Esophagus squamous epithelium (tissue), 5 donors: ENCODE data around the gene HHATL. TPM values are rescaled to one million over a fixed set of nuclear protein-coding genes. Genes with fewer than 3 reads are reported as not detected.

Experiments used
- DNase-seq: peaks from one replicate; lab custom pipeline; 2025; lab: John Stamatoyannopoulos, UW
- H3K27ac ChIP-seq, 4 donors: fragments of 200-600 bp; sonication (generic); one replicate each; pipeline ENCODE4 v1.5.1; 2016 to 2019; ENCODE audit warnings: mild to moderate bottlenecking in 1 of 4
- H3K27me3 ChIP-seq, 4 donors: fragments of 200-600 bp; sonication (generic); 1 replicate in 3 of 4; 2 replicates in 1 of 4; pipeline versions ENCODE4 v1.5.1 to v1.6.0; 2017 to 2021; ENCODE audit warnings: antibody characterized with exemption in 1 of 4
- H3K36me3 ChIP-seq, 3 donors: fragments of 200-600 bp; sonication (generic); one replicate each; pipeline ENCODE4 v1.5.1; 2016 to 2019
- H3K4me1 ChIP-seq, 3 donors: fragments of 200-600 bp; sonication (generic); one replicate each; pipeline ENCODE4 v1.5.1; 2017 to 2019
- H3K4me3 ChIP-seq, 4 donors: fragments of 200-600 bp; sonication (generic); 1 replicate in 3 of 4; 2 replicates in 1 of 4; pipeline ENCODE4 v1.5.1; 2016 to 2019; ENCODE audit warnings: mild to moderate bottlenecking in 2 of 4, moderate library complexity in 1 of 4
- H3K9me3 ChIP-seq, 3 donors: fragments of 200-600 bp; sonication (generic); one replicate each; pipeline ENCODE4 v1.5.1; 2016 to 2019
- CTCF ChIP-seq, 6 experiments: fragments of 450-650 bp in 4 of 6; fragments of 200-600 bp in 2 of 6; sonication (generic) in 2 of 6; IDR thresholded peaks; one replicate each; pipeline ENCODE4 v1.5.1; 2016 to 2019; ENCODE audit warnings: antibody characterized with exemption in 6 of 6, mild to moderate bottlenecking in 4 of 6, moderate library complexity in 4 of 6
- POLR2A ChIP-seq, 4 donors: fragments of 450-650 bp; IDR thresholded peaks; one replicate each; pipeline ENCODE4 v1.6.1; 2017; ENCODE audit warnings: antibody characterized with exemption in 4 of 4, mild to moderate bottlenecking in 4 of 4, moderate library complexity in 3 of 4
- WGBS, 2 donors: methylation state at CpG; one replicate each; pipeline ENCODE4 v1.1.5; 2018; 5-methylcytosine and 5-hydroxymethylcytosine counted together
- intact Hi-C: fragments of 100-400 bp; cut with DNase I; formaldehyde crosslinking; loops from one replicate; pipeline ENCODE4 v1.15.0; 2022
- total RNA-seq, 4 donors: library from RNA; depleted of rRNA; stranded (reverse); fragments of >200 nt; gene quantifications; one replicate each; pipeline ENCODE4 v1.1.0, GENCODE V29; 2016
- donor health status: DM: yes; HTN: yes; CAD: no.

Gene HHATL
- total RNA-seq, 4 donors from 2014 or later: not detected

GRCh38 chr3:42698911-42699230 is 3.7 kb downstream of the HHATL start:
- Histone ChIP-seq H3K9me3 (no peaks in the 10 kb centered on the region), H3K4me3 (no peak overlapping the region), H3K36me3 (no peaks in the 10 kb centered on the region), H3K27ac (no peak overlapping the region), H3K27me3 (peaks cover 0 to 12% (median 0%) of the 10 kb centered on the region in 4 donors), H3K4me1 (no peaks in the 10 kb centered on the region)
- TF ChIP-seq CTCF (IDR thresholded peaks at IDR 0.05) (no peak), POLR2A (IDR thresholded peaks at IDR 0.05) (no peak)
- intact Hi-C loops: no loop called here
- no peak for DNase-seq
- 55 to 58% methylated on average over 7 to 9 of the region's 9 CpGs for WGBS, 2 donors

DNA sequence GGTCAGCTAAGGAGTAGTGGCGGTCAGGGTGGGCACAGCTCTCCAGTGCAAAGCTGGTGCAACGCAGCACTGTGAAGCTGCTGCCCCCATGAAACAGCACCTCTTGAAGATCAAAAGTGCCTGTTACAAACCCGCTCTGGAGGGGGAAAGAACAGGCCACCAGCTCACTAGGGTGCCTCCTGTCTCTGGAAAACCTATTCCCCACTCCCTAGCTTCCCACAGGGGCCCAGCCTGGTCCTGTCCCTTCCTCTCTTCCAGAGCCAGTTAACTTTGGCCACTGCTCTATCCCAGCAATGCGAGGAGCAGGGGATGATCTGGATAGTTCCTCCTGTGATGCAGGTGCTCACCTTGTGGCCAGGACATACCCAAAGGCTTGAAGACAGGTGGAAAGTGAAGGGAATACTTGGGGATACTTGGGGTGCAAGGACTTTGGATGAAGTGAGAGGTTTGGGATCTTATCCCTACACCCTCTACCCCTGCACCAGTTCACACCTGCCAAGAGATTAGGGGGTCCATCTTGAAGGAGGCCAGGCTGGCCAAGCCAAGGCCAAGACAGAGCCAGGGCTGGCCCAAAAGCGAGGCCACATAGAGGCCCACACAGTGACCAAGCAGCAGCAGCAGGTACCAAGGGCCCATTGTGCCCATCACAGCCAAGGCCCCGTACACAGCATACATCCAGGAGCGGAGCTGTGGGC is 4.2 kb downstream of the HHATL start:
- intact Hi-C loops: no loop called here
- no peaks in the 10 kb centered on the region for H3K9me3 ChIP-seq
- H3K4me3 ChIP-seq: no peak overlapping the region
- no peak overlapping the region for H3K27ac ChIP-seq
- no peaks in the 10 kb centered on the region for H3K36me3 ChIP-seq
- no peak for DNase-seq
- TF ChIP-seq POLR2A (IDR thresholded peaks at IDR 0.05) (no peak), CTCF (IDR thresholded peaks at IDR 0.05) (no peak)
- WGBS, 2 donors: 88 to 90% methylated on average over 3 to 5 of the region's 7 CpGs
- H3K27me3 ChIP-seq: peaks cover 0 to 12% (median 0%) of the 10 kb centered on the region in 4 donors
- no peaks in the 10 kb centered on the region for H3K4me1 ChIP-seq

DNA sequence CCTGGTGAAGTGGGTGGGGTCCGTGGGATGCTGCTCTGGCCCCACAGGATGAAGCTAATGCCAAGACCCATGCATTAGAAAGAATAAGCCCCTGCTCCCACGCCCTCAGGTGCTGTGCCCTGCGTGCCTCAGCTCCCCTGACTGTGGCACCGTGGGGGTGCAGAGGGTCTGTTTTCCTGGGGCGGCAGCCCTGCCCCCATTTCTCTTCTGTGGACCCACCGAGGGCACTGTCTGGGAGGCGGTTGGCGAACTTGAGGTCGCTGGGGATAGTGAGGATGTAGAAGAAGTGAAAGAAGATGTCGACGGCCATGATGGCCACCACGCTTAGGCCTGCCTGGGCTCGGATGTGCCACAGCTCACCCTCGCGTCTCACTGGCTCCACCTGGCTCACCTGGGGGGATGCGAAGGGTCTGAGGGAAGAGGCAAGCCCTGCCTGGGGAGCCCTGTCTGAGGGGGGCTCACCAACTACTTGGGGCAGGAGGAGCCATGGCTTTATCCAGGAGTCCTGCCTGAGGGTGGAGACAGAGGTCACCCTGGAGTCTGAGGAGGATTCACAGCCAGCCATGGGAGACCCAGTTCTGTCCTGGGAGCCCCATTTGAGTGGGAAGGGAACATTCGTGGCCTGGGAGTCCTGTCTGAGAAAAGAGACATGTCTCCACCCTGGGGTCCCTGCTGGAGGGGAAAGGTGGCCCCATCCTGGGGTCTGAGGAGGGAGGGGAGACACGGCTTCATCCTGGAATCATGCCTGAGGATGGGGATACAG is 5.1 kb downstream of the HHATL start:
- intact Hi-C loops: no loop called here
- no peak overlapping the region for H3K27ac ChIP-seq
- no peak overlapping the region for H3K4me3 ChIP-seq
- peaks cover 0 to 12% (median 0%) of the 10 kb centered on the region in 4 donors for H3K27me3 ChIP-seq
- TF ChIP-seq CTCF (IDR thresholded peaks at IDR 0.05) (no peak), POLR2A (IDR thresholded peaks at IDR 0.05) (no peak)
- no peaks in the 10 kb centered on the region for H3K4me1 ChIP-seq
- WGBS, 2 donors: 74 to 86% methylated on average over 6 to 13 of the region's 18 CpGs
- H3K9me3 ChIP-seq: no peaks in the 10 kb centered on the region
- DNase-seq: no peak
- H3K36me3 ChIP-seq: no peaks in the 10 kb centered on the region

GRCh38 chr3:42696356-42697288 is 6.0 kb downstream of the HHATL start:
- Histone ChIP-seq H3K4me3 (no peak overlapping the region), H3K9me3 (no peaks in the 10 kb centered on the region), H3K4me1 (no peaks in the 10 kb centered on the region), H3K36me3 (no peaks in the 10 kb centered on the region), H3K27me3 (peaks cover 0 to 13% (median 0%) of the 10 kb centered on the region in 4 donors), H3K27ac (no peak overlapping the region)
- intact Hi-C loops: no loop called here
- no peak for TF ChIP-seq CTCF (IDR thresholded peaks at IDR 0.05)
- no peak for TF ChIP-seq POLR2A (IDR thresholded peaks at IDR 0.05)
- DNase-seq: no peak
- 63 to 71% methylated on average over 7 to 13 of the region's 19 CpGs for WGBS, 2 donors
